HG03571 (cell line): ENCODE data around the gene PPM1M.

Experiments used
- ATAC-seq: cut with Tn5 transposase; IDR thresholded peaks from one replicate; pipeline ENCODE4 v1.9.1; 2021; ENCODE audit not compliant: unreplicated experiment

Gene PPM1M

GRCh38 chr3:52215351-52215750, 30.2 kb upstream of the PPM1M start:
- no peak for ATAC-seq

- no peak for ATAC-seq
Observed at GRCh38 chr3:52216585-52217408, 28.8 kb upstream of the PPM1M start.

GRCh38 chr3:52217409-52217805, 28.2 kb upstream of the PPM1M start:
- no peak for ATAC-seq

- ATAC-seq = no peak
Observed at GRCh38 chr3:52218026-52218425, 27.5 kb upstream of the PPM1M start.

- no peak for ATAC-seq
Observed at GRCh38 chr3:52218454-52218853, 27.1 kb upstream of the PPM1M start.

GRCh38 chr3:52218937-52219650, 26.5 kb upstream of the PPM1M start:
- no peak for ATAC-seq

- ATAC-seq = no peak
Observed at GRCh38 chr3:52220380-52221026, 25.1 kb upstream of the PPM1M start.

GRCh38 chr3:52221141-52221562, 24.4 kb upstream of the PPM1M start:
- ATAC-seq = no peak

GRCh38 chr3:52221563-52222318, 23.8 kb upstream of the PPM1M start:
- ATAC-seq = no peak

GRCh38 chr3:52222319-52223221, 23.0 kb upstream of the PPM1M start:
- ATAC-seq = no peak

GRCh38 chr3:52223449-52224408, 21.8 kb upstream of the PPM1M start:
- no peak for ATAC-seq

- ATAC-seq = peak; percentile 83
Observed at GRCh38 chr3:52225452-52226228, 19.9 kb upstream of the PPM1M start, which contains the start of gene TLR9. Gene TLR9, minus strand, starts transcription at chr3:52225645. Its CDS starts 116 bp downstream, at chr3:52225529.

- ATAC-seq = no peak
Observed at GRCh38 chr3:52226229-52226817, 19.2 kb upstream of the PPM1M start.

- ATAC-seq = no peak
Observed at GRCh38 chr3:52227117-52227516, 18.4 kb upstream of the PPM1M start.

GRCh38 chr3:52227766-52228165, 17.8 kb upstream of the PPM1M start:
- no peak for ATAC-seq

- ATAC-seq = no peak
Observed at GRCh38 chr3:52228266-52228665, 17.3 kb upstream of the PPM1M start.

- ATAC-seq = no peak
Observed at GRCh38 chr3:52228751-52229291, 16.7 kb upstream of the PPM1M start.
